IPS DF 6.9 (cell line): Measurements from ENCODE around the gene PAGR1.

Experiments
- DNase-seq: peaks from one replicate; pipeline ENCODE4 v3.0.0-alpha.2; 2013; ENCODE audit warnings: low read depth, low spot score
- H3K27ac ChIP-seq: one replicate; pipeline ENCODE4 v1.5.1; 2013; ENCODE audit warnings: low read length, control low read depth
- H3K27me3 ChIP-seq: 2 replicates; pipeline ENCODE4 v1.6.1; 2013; ENCODE audit warnings: mild to moderate bottlenecking, low read length; ENCODE audit not compliant: control insufficient read depth, insufficient read depth
- H3K36me3 ChIP-seq: 2 replicates; pipeline ENCODE4 v1.6.1; 2013; ENCODE audit warnings: low read length; ENCODE audit not compliant: control insufficient read depth, insufficient read depth
- H3K4me1 ChIP-seq: 2 replicates; pipeline ENCODE4 v1.6.1; 2013; ENCODE audit warnings: low read length; ENCODE audit not compliant: control insufficient read depth, insufficient read depth
- H3K4me3 ChIP-seq: 2 replicates; pipeline ENCODE4 v1.5.1; 2013; ENCODE audit warnings: mild to moderate bottlenecking, low read length
- H3K9me3 ChIP-seq: 2 replicates; pipeline ENCODE4 v1.6.1; 2013; ENCODE audit warnings: low read length, inconsistent platforms; ENCODE audit not compliant: control insufficient read depth, insufficient read depth
- WGBS: extraction: QIAGEN DNeasy Blood & Tissue Kit; methylation state at CpG from one replicate; pipeline ENCODE4 v1.1.7; 2013; ENCODE audit warnings: mixed read lengths, missing lambda C conversion rate; ENCODE audit not compliant: insufficient read length, insufficient coverage; 5-methylcytosine and 5-hydroxymethylcytosine counted together

PAGR1 gene

GRCh38 chr16:29808219-29808900 is 7.6 kb upstream of the PAGR1 start:
- Histone ChIP-seq H3K36me3 (peaks cover 16% of the 10 kb centered on the region), H3K27me3 (no peaks in the 10 kb centered on the region), H3K27ac (no peak overlapping the region), H3K9me3 (no peaks in the 10 kb centered on the region), H3K4me1 (peaks cover 10% of the 10 kb centered on the region), H3K4me3 (peak overlapping the region; percentile 50; the same call in 1 of the 2 replicates)
- no CpG with 5 or more reads among the region's 25 CpGs for WGBS
- no peak for DNase-seq

DNA sequence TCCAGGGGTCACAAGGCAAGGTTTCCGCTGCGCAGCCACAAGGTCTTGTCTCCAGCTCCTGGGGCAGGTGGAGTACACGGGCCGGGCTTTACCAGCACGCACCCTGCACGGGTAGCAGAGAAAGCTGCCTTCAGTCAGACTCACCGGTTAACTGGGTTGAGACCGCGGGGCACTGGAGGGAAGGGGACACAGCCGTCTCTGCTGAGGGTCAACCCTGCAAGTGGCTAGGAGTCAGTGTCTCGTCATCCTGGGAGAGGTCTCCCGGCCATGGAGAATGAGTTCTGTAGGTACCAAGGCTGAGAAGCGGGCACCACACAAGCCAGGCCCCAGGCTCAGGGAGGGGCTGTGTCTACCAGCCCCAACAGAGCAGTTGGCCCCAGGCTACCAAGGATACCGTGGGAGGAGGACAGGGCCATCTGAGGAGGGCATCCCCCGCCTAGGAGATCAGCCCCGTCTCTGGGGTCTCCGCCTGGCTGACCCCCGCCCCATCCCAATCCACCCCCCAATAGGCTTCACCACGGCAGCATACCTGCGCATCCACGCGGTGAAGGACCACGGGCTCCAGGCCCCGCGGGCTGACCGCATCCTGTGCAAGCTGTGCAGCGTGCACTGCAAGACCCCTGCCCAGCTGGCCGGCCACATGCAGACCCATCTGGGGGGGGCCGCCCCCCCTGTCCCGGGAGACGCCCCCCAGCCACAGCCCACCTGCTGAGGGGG is 6.8 kb upstream of the PAGR1 start:
- no peaks in the 10 kb centered on the region for H3K9me3 ChIP-seq
- no peak overlapping the region for H3K4me3 ChIP-seq
- no peak for DNase-seq
- peaks cover 16% of the 10 kb centered on the region for H3K36me3 ChIP-seq
- no peak overlapping the region for H3K27ac ChIP-seq
- H3K27me3 ChIP-seq: no peaks in the 10 kb centered on the region
- H3K4me1 ChIP-seq: peaks cover 14% of the 10 kb centered on the region
- no CpG with 5 or more reads among the region's 31 CpGs for WGBS

- no CpG with 5 or more reads among the region's 23 CpGs for WGBS
- no peak overlapping the region for H3K27ac ChIP-seq
- no peaks in the 10 kb centered on the region for H3K27me3 ChIP-seq
- H3K4me1 ChIP-seq: peaks cover 18% of the 10 kb centered on the region
- no peak for DNase-seq
- H3K9me3 ChIP-seq: no peaks in the 10 kb centered on the region
- H3K4me3 ChIP-seq: no peak overlapping the region
- peaks cover 16% of the 10 kb centered on the region for H3K36me3 ChIP-seq
These were observed 5.9 kb upstream of the PAGR1 start for GRCh38 chr16:29809850-29810698.

- WGBS: no CpG with 5 or more reads among the region's 9 CpGs
- H3K4me3 ChIP-seq: no peak overlapping the region
- H3K4me1 ChIP-seq: peaks cover 18% of the 10 kb centered on the region
- H3K36me3 ChIP-seq: peaks cover 16% of the 10 kb centered on the region
- no peaks in the 10 kb centered on the region for H3K9me3 ChIP-seq
- DNase-seq: no peak
- no peak overlapping the region for H3K27ac ChIP-seq
- H3K27me3 ChIP-seq: no peaks in the 10 kb centered on the region
These were observed 5.2 kb upstream of the PAGR1 start for GRCh38 chr16:29810699-29811169.

DNA sequence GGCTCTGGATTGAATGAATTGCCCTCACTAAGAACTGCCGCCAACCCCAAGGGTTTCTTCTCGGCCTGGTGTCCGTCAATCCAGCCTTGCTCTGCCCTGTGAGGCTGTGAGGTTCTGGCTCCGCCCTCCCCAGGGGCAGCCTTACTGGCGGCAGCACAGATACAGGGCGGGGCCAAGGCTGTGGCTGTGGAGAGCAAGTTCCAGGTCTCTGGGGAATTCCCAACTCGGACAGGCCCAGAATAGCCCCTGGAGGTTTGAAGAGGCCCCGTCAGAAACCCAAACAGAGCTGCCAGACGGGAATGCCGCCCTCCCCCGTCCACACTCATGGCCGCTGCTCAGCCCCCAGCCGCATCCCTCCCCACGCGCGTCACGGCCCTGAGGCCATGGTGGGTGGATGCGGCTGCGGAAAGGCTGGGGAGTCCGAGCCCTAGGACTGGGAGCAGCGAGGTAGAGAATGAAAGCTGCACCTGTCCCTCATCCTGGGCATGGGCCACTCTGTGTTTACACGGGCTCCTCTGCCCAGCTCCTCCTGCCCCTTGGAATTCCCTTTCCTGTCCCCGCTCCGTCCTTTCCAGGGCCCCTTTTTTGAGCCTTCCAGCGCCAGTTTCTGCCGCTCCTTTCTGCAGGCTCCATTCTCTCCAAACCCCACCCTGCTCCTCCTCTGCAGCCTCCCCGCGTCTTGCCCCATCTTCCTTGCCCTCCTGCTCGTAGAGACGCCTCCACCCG is 4.6 kb upstream of the PAGR1 start:
- peaks cover 16% of the 10 kb centered on the region for H3K36me3 ChIP-seq
- no peak overlapping the region for H3K27ac ChIP-seq
- no CpG with 5 or more reads among the region's 31 CpGs for WGBS
- peaks cover 18% of the 10 kb centered on the region for H3K4me1 ChIP-seq
- no peaks in the 10 kb centered on the region for H3K27me3 ChIP-seq
- H3K4me3 ChIP-seq: peak overlapping the region; percentile 66; the same call in 1 of the 2 replicates
- H3K9me3 ChIP-seq: no peaks in the 10 kb centered on the region
- peak; percentile 95 for DNase-seq

- H3K4me3 ChIP-seq: peak within 1 kb of the TSS; percentile 66
- peaks cover 16% of the 10 kb centered on the region for H3K36me3 ChIP-seq
- H3K9me3 ChIP-seq: no peaks in the 10 kb centered on the region
- WGBS: no CpG with 5 or more reads among the region's 69 CpGs
- H3K4me1 ChIP-seq: peaks cover 18% of the 10 kb centered on the region
- H3K27ac ChIP-seq: no peak within 1 kb of the TSS
- no peak for DNase-seq
- no peaks in the 10 kb centered on the region for H3K27me3 ChIP-seq
These were observed 3.9 kb upstream of the PAGR1 start, which contains the start of gene PRRT2 for GRCh38 chr16:29811896-29812665. Gene PRRT2, plus strand, starts transcription at chr16:29812193. Its CDS starts 862 bp downstream, at chr16:29813055.

DNA sequence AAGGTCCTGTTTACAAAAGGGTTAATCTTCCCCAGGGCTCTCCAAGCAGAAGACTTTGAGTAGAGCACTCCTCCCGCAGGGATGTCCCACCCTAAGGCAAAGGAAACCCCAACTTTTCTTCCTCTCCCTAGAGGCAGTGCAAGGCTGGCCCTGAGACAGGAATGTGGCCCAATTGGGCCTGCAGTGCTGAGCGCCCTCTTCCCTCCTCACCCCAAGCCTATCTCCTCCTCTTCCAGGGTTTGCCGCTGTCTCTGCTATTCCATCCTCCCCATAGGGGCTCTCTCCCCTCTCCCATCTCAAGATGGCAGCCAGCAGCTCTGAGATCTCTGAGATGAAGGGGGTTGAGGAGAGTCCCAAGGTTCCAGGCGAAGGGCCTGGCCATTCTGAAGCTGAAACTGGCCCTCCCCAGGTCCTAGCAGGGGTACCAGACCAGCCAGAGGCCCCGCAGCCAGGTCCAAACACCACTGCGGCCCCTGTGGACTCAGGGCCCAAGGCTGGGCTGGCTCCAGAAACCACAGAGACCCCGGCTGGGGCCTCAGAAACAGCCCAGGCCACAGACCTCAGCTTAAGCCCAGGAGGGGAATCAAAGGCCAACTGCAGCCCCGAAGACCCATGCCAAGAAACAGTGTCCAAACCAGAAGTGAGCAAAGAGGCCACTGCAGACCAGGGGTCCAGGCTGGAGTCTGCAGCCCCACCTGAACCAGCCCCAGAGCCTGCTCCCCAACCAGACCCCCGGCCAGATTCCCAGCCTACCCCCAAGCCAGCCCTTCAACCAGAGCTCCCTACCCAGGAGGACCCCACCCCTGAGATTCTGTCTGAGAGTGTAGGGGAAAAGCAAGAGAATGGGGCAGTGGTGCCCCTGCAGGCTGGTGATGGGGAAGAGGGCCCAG is 3.0 kb upstream of the PAGR1 start:
- H3K27ac ChIP-seq: no peak overlapping the region
- DNase-seq: no peak
- no CpG with 5 or more reads among the region's 9 CpGs for WGBS
- H3K27me3 ChIP-seq: no peaks in the 10 kb centered on the region
- peaks cover 12% of the 10 kb centered on the region for H3K36me3 ChIP-seq
- peaks cover 18% of the 10 kb centered on the region for H3K4me1 ChIP-seq
- H3K9me3 ChIP-seq: no peaks in the 10 kb centered on the region
- H3K4me3 ChIP-seq: peak overlapping the region; percentile 66; the same call in 1 of the 2 replicates

GRCh38 chr16:29813644-29814562 is 2.0 kb upstream of the PAGR1 start:
- Histone ChIP-seq H3K4me1 (peaks cover 14% of the 10 kb centered on the region), H3K9me3 (no peaks in the 10 kb centered on the region), H3K4me3 (no peak overlapping the region), H3K36me3 (peaks cover 6% of the 10 kb centered on the region), H3K27me3 (no peaks in the 10 kb centered on the region), H3K27ac (no peak overlapping the region)
- no peak for DNase-seq
- WGBS: no CpG with 5 or more reads among the region's 24 CpGs
